ENCODE data around the gene SDK1.
A peak's percentile ranks its signal among the peaks of the same experiment; 100 is the strongest.

The SDK1 gene

DNA sequence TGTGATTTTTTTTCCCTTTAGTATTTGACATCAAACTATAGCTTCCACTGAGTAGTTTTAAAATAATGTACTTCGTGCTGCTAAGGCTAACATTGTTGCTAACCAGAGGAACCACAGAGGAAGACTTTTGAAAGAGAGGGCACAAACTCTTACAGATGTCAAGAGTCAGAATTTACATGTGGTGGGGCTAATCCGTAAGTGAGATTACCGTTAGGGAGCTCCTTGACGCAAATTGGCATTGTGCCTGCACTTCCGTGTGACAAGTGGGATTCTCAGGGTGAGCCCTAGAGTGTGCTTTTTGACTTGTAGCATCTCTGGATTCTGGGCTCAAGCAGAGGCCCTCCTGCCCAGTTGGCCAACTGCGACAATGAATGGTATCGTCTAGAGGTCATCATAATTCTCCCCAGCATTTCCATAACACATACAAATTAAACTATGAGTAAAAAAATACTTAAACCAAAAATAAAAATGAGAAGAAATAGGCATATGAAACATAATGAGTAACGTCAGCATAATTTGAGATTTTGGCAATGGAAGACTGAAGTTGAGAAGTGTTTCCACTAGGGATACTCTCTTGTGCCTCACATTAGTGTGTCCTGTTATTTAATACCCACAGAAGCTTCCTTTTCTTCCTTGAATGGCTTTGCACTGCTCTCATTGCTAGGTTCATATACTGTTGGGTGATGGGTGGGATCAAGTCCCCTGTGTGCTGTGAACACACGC is 164.0 kb downstream of the SDK1 start:
- TF ChIP-seq, protein P1, sequence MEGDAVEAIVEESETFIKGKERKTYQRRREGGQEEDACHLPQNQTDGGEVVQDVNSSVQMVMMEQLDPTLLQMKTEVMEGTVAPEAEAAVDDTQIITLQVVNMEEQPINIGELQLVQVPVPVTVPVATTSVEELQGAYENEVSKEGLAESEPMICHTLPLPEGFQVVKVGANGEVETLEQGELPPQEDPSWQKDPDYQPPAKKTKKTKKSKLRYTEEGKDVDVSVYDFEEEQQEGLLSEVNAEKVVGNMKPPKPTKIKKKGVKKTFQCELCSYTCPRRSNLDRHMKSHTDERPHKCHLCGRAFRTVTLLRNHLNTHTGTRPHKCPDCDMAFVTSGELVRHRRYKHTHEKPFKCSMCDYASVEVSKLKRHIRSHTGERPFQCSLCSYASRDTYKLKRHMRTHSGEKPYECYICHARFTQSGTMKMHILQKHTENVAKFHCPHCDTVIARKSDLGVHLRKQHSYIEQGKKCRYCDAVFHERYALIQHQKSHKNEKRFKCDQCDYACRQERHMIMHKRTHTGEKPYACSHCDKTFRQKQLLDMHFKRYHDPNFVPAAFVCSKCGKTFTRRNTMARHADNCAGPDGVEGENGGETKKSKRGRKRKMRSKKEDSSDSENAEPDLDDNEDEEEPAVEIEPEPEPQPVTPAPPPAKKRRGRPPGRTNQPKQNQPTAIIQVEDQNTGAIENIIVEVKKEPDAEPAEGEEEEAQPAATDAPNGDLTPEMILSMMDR (conservative IDR thresholded peaks at IDR 0.05; ENCODE audit: low read depth, low read length) = no peak
- no peak for DNase-seq (ENCODE audit: low read depth)
- no peak overlapping the region for H3K4me3 ChIP-seq (ENCODE audit: low read depth, low read length)

DNA sequence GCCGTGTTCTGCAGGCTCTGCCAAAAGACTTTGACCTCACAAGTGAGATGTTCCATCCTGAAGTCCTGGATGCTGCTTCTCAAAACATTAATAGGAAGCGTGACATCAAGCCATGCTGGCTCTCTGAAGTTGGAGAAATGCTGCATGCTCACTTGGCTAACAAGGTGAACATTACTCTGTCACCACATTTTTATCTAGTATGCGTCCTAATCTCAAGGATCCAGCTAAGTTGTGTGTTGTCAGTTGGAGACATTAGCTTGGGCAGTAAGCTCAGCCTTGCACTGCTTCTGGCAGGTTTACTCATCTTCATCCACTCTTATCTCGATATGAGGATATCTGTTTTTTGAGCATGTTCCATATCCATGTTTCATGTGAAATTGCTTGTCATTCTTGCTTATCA is 165.2 kb downstream of the SDK1 start:
- no peak overlapping the region for H3K4me3 ChIP-seq (ENCODE audit: low read depth, low read length)
- TF ChIP-seq, protein P1 (conservative IDR thresholded peaks at IDR 0.05; ENCODE audit: low read depth, low read length) = no peak
- DNase-seq (ENCODE audit: low read depth) = no peak

DNA sequence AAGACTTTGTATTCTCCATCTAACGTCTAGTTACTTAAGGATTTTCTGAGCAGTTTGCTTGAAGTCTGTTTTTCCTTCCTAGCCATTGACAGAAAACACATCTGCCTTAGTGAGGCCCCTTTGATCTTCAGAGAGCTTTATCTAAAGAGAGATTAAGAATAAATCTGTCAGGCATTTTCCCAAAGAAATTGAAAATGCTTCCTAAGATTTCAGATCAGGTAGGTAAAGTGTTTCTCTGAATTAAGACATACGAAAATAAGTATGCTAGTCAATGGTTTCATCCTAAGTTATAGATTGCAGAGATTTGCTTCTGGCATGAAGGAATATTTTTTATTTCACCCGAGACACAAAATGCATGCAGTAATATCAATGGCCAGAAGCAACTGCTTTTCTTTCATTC is 168.6 kb downstream of the SDK1 start:
- TF ChIP-seq, protein P1 (conservative IDR thresholded peaks at IDR 0.05; ENCODE audit: low read depth, low read length) = no peak
- no peak for DNase-seq (ENCODE audit: low read depth)
- H3K4me3 ChIP-seq (ENCODE audit: low read depth, low read length) = no peak overlapping the region

DNA sequence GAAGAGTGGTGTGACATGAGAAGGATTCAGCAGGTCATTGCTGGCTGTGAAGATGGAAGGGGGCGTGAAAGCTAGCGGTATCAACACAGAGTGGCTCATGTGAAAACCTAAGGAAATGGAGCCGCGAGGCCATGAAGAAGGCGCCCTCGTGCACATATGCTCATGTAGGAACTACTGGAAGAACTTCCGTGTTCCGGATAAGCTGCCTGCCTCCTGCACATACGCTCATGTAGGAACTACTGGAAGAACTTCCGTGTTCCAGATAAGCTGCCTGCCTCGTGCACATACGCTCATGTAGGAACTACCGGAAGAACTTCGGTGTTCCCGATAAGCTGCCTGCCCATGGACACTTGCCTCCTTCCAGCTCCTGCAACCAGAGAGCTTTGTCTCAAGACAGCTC is 179.1 kb downstream of the SDK1 start:
- TF ChIP-seq, protein P1 (conservative IDR thresholded peaks at IDR 0.05; ENCODE audit: low read depth, low read length) = no peak
- no peak for DNase-seq (ENCODE audit: low read depth)
- no peak overlapping the region for H3K4me3 ChIP-seq (ENCODE audit: low read depth, low read length)

DNA sequence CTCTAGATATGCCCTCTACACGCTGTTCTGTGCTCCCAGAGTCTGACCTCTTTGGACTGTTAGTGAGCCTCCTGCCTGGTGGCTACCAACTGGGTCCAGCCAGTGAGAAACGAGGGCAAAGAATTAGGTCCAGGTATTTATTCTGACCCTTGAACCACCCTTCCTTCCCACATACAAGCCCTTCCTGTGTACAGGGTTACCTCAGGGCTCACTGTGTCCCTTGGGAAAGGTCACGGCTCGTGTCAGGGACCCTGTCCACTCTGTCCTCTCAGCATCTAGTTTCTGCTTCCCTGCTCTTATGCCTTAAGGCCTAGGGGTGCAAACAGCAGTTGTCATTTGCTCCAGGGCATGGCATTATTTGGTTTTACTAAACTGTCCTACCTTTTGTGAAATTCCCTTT is 180.4 kb downstream of the SDK1 start:
- no peak overlapping the region for H3K4me3 ChIP-seq (ENCODE audit: low read depth, low read length)
- TF ChIP-seq, protein P1 (conservative IDR thresholded peaks at IDR 0.05; ENCODE audit: low read depth, low read length) = no peak
- no peak for DNase-seq (ENCODE audit: low read depth)

DNA sequence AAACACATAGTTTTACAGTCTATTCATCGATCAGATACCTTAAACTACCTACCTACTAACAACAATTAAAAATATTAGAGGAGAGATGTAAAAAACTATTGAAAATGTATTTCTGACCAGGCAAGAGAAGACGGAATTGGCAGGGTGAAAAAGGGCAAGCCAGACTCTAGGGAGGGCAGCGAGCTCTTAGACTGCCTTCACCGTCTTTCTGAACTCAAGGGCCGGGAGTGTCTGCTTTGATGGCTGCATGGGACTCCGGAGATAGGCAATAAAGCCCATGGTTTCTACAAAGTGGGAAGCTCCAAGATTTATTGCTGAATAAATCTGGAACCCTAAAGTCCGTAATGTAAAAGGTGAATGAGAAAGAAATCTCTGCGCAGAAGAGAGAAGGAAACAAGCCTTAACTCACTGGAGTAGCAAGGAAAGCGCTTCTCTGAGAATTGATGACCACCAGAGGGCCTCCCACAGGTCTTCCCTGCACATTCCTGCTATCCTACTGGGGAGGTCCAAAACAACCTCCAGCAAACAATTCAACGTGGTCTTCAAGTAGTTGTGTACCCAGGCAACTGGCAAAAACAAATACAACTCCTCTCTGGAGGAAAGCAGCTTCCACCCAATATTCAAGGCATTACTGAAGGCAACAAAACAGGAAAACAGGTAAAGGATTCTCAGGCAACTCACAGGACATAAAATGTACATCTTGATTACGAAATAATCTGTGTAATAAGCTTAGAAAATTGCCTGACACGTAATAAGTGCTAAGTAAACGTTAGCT is 181.3 kb downstream of the SDK1 start:
- TF ChIP-seq, protein P1 (conservative IDR thresholded peaks at IDR 0.05; ENCODE audit: low read depth, low read length) = peak; percentile 89
- peak; percentile 81 for DNase-seq (ENCODE audit: low read depth)
- no peak overlapping the region for H3K4me3 ChIP-seq (ENCODE audit: low read depth, low read length)

All from choroid plexus epithelial cell (primary cell).